HL-60 (cell line): ENCODE data around the gene CDC37L1.
"Not testable (repeated sequence)": the region's sequence is repeated elsewhere in the genome, so short reads cannot be mapped to it uniquely, and the experiment has no call there.

Experiments used
- DNase-seq, 2 experiments: peaks; one replicate each; pipeline ENCODE4 v3.0.0-alpha.2; 2010 to 2020; ENCODE audit warnings: low read depth in 1 of 2, low spot score in 1 of 2
- H3K27ac ChIP-seq: fragments of 250-450 bp; sonication (Bioruptor Pico); replicated peaks from 2 replicates; pipeline ENCODE4 v1.5.1; 2020; ENCODE audit warnings: mild to moderate bottlenecking, moderate library complexity
- H3K27me3 ChIP-seq: fragments of 250-450 bp; sonication (Bioruptor Pico); 2 replicates; pipeline ENCODE4 v1.5.1; 2021; ENCODE audit warnings: mild to moderate bottlenecking, moderate library complexity; ENCODE audit not compliant: insufficient read depth, poor library complexity, severe bottlenecking
- H3K4me3 ChIP-seq: replicated peaks from 2 replicates; pipeline ENCODE4 v1.5.1; 2011; ENCODE audit warnings: mild to moderate bottlenecking, control low read depth, low read length; ENCODE audit not compliant: insufficient read depth
- CTCF ChIP-seq: IDR thresholded peaks from one replicate; pipeline ENCODE4 v1.5.1; 2011; ENCODE audit warnings: low read length, control low read depth, inconsistent platforms; ENCODE audit not compliant: insufficient read depth
- GABPA ChIP-seq: IDR thresholded peaks from 2 replicates; pipeline ENCODE4 v1.6.1; 2012; ENCODE audit warnings: low read depth
- POLR2AphosphoS5 ChIP-seq: IDR thresholded peaks from 2 replicates; pipeline ENCODE4 v1.6.1; 2012; ENCODE audit warnings: low read depth
- SPI1 ChIP-seq: IDR thresholded peaks from 2 replicates; pipeline ENCODE4 v1.6.1; 2012; ENCODE audit warnings: low read depth, mild to moderate bottlenecking, borderline replicate concordance
- TF ChIP-seq, protein P1 (sequence below): IDR thresholded peaks from 2 replicates; pipeline ENCODE4 v1.6.1; 2012; ENCODE audit warnings: low read depth; ENCODE audit not compliant: insufficient replicate concordance

The CDC37L1 gene

GRCh38 chr9:4654538-4654937 lies 24.8 kb upstream of the CDC37L1 start:
- H3K4me3 ChIP-seq, result no peak overlapping the region
- TF ChIP-seq CTCF, result no peak
- no peak for TF ChIP-seq GABPA
- TF ChIP-seq SPI1, result no peak
- TF ChIP-seq, protein P1, sequence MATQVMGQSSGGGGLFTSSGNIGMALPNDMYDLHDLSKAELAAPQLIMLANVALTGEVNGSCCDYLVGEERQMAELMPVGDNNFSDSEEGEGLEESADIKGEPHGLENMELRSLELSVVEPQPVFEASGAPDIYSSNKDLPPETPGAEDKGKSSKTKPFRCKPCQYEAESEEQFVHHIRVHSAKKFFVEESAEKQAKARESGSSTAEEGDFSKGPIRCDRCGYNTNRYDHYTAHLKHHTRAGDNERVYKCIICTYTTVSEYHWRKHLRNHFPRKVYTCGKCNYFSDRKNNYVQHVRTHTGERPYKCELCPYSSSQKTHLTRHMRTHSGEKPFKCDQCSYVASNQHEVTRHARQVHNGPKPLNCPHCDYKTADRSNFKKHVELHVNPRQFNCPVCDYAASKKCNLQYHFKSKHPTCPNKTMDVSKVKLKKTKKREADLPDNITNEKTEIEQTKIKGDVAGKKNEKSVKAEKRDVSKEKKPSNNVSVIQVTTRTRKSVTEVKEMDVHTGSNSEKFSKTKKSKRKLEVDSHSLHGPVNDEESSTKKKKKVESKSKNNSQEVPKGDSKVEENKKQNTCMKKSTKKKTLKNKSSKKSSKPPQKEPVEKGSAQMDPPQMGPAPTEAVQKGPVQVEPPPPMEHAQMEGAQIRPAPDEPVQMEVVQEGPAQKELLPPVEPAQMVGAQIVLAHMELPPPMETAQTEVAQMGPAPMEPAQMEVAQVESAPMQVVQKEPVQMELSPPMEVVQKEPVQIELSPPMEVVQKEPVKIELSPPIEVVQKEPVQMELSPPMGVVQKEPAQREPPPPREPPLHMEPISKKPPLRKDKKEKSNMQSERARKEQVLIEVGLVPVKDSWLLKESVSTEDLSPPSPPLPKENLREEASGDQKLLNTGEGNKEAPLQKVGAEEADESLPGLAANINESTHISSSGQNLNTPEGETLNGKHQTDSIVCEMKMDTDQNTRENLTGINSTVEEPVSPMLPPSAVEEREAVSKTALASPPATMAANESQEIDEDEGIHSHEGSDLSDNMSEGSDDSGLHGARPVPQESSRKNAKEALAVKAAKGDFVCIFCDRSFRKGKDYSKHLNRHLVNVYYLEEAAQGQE, result no peak
- no peak for TF ChIP-seq POLR2AphosphoS5
- H3K27me3 ChIP-seq, result no peaks in the 10 kb centered on the region
- no peak overlapping the region for H3K27ac ChIP-seq
- no peak for DNase-seq

- not testable (repeated sequence) for DNase-seq, H3K4me3 ChIP-seq, H3K27me3 ChIP-seq, H3K27ac ChIP-seq
Measured at GRCh38 chr9:4656196-4656595, 23.2 kb upstream of the CDC37L1 start.

- no peaks in the 10 kb centered on the region for H3K27me3 ChIP-seq
- no peak overlapping the region for H3K4me3 ChIP-seq
- H3K27ac ChIP-seq, result no peak overlapping the region
- DNase-seq, result no peak
- TF ChIP-seq CTCF (no peak), GABPA (no peak), SPI1 (no peak), POLR2AphosphoS5 (no peak)
- TF ChIP-seq, protein P1, result no peak
Measured at GRCh38 chr9:4656621-4657020, 22.7 kb upstream of the CDC37L1 start.

DNA sequence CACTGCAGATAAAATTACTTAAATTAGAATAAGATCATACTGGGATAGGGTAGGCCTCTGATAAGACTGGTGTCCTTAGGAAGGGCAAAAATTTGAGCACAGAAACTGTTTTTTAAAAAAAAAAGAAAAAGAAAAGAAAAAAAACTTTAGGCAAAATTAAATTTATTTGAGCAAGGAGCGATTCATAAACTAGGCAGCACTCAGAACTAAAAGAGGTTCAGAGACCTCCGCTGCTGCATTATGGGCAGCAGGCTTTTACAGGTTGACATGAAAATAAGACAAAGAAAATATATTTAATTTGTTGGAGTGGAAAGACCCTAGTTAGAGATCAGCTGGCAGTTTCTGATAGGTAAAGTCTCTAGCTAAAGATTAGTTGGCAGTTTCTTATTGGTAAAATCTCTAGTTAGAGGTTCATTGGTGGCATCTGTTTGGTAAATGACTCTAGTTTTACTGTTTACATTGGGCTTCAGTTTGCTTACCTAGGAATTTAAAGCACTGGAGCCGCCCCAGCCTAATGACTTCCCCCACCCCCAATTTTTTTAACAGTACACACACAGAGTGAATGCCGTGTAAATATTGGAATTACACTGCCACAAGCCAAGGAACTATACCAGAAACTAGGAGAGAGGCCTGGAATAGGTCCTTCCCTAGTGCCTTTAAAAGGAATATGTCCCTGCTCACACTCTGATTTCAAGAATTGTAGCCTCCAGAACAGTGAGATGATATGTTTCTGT lies 21.8 kb upstream of the CDC37L1 start:
- no peak for DNase-seq
- no peaks in the 10 kb centered on the region for H3K27me3 ChIP-seq
- H3K4me3 ChIP-seq, result no peak overlapping the region
- no peak for TF ChIP-seq SPI1
- no peak for TF ChIP-seq GABPA
- no peak for TF ChIP-seq POLR2AphosphoS5
- TF ChIP-seq CTCF, result no peak
- TF ChIP-seq, protein P1, result no peak
- H3K27ac ChIP-seq, result no peak overlapping the region

DNA sequence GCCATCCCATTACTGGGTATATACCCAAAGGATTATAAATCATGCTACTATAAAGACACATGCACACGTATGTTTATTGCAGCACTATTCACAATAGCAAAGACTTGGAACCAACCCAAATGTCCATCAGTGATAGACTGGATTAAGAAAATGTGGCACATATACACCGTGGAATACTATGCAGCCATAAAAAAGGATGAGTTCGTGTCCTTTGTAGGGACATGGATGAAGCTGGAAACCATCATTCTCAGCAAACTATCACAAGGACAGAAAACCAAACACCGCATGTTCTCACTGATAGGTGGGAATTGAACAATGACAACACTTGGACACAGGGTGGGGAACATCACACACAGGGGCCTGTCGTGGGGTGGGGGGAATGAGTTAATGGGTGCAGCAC lies 18.7 kb upstream of the CDC37L1 start:
- not testable (repeated sequence) for H3K27me3 ChIP-seq, H3K4me3 ChIP-seq, H3K27ac ChIP-seq, DNase-seq
